Osteoblast (primary cell): ENCODE data around the gene CEP112. TPM values are rescaled to one million over a fixed set of nuclear protein-coding genes. Genes with fewer than 3 reads are reported as not detected.
"Not testable (repeated sequence)": the region's sequence is repeated elsewhere in the genome, so short reads cannot be mapped to it uniquely, and the experiment has no call there.

Source experiments
- DNase-seq: peaks from one replicate; pipeline ENCODE4 v3.0.0; 2011; ENCODE audit warnings: low spot score, mixed read lengths; ENCODE audit not compliant: insufficient read length; ENCODE audit errors: missing footprints
- H2AFZ ChIP-seq: 2 replicates; pipeline ENCODE4 v1.6.0; 2011; ENCODE audit warnings: mild to moderate bottlenecking, low read length
- H3K27ac ChIP-seq: 2 replicates; pipeline ENCODE4 v1.5.1; 2011; ENCODE audit warnings: mild to moderate bottlenecking, low read depth, low read length, moderate library complexity
- H3K27me3 ChIP-seq: 2 replicates; pipeline ENCODE4 v1.6.0; 2012; ENCODE audit warnings: mild to moderate bottlenecking, control low read depth, inconsistent platforms, low read length, moderate library complexity; ENCODE audit not compliant: insufficient read depth
- H3K36me3 ChIP-seq: 2 replicates; pipeline ENCODE4 v1.5.1; 2011; ENCODE audit warnings: mild to moderate bottlenecking, low read length, control low read depth, moderate library complexity; ENCODE audit not compliant: insufficient read depth
- H3K4me1 ChIP-seq: 2 replicates; pipeline ENCODE4 v1.5.1; 2011; ENCODE audit warnings: mild to moderate bottlenecking, low read length, control low read depth, moderate library complexity; ENCODE audit not compliant: insufficient read depth
- H3K4me2 ChIP-seq: 2 replicates; pipeline ENCODE4 v1.6.0; 2011; ENCODE audit warnings: mild to moderate bottlenecking, low read length; ENCODE audit not compliant: insufficient read depth
- H3K4me3 ChIP-seq: fragments of 200-600 bp; sonication (generic); 3 replicates; pipeline ENCODE4 v1.5.1; 2012; ENCODE audit warnings: mild to moderate bottlenecking, low read length, inconsistent platforms; ENCODE audit not compliant: insufficient read depth
- H3K79me2 ChIP-seq: 2 replicates; pipeline ENCODE4 v1.6.0; 2012; ENCODE audit warnings: mild to moderate bottlenecking, low read length, control low read depth, inconsistent platforms; ENCODE audit not compliant: insufficient read depth
- H3K9me3 ChIP-seq: 2 replicates; pipeline ENCODE4 v1.5.1; 2011; ENCODE audit warnings: low read depth, low read length, control low read depth
- H4K20me1 ChIP-seq: 2 replicates; pipeline ENCODE4 v1.6.0; 2012; ENCODE audit warnings: mild to moderate bottlenecking, low read length, control low read depth; ENCODE audit not compliant: insufficient read depth
- CTCF ChIP-seq: IDR thresholded peaks from 2 replicates; pipeline ENCODE4 v1.5.1; 2011; ENCODE audit warnings: mild to moderate bottlenecking, low read depth, low read length, moderate library complexity; ENCODE audit errors: extremely low read depth
- total RNA-seq: library from RNA; depleted of rRNA; stranded (reverse); fragments of >200 nt; gene quantifications from 2 replicates; pipeline ENCODE4 v1.2.3, GENCODE V29; 2012

CEP112 gene
- total RNA-seq, 1 donor, result 8.3 TPM

- Histone ChIP-seq H3K9me3 (no peaks in the 10 kb centered on the region), H3K4me1 (peaks cover 20% of the 10 kb centered on the region), H3K36me3 (no peaks in the 10 kb centered on the region), H2AFZ (no peak overlapping the region), H3K27me3 (no peaks in the 10 kb centered on the region), H3K4me3 (no peak overlapping the region), H4K20me1 (no peaks in the 10 kb centered on the region), H3K79me2 (no peaks in the 10 kb centered on the region), H3K27ac (peak overlapping the region; percentile 86), H3K4me2 (no peak overlapping the region)
- no peak for DNase-seq
- TF ChIP-seq CTCF, result no peak
These were observed 450.2 kb downstream of the CEP112 start for GRCh38 chr17:65741710-65742109.

GRCh38 chr17:65739034-65739433 lies 452.9 kb downstream of the CEP112 start:
- H2AFZ ChIP-seq, result no peak overlapping the region
- H3K36me3 ChIP-seq, result no peaks in the 10 kb centered on the region
- no peak overlapping the region for H3K27ac ChIP-seq
- no peaks in the 10 kb centered on the region for H4K20me1 ChIP-seq
- H3K79me2 ChIP-seq, result no peaks in the 10 kb centered on the region
- no peaks in the 10 kb centered on the region for H3K27me3 ChIP-seq
- no peaks in the 10 kb centered on the region for H3K9me3 ChIP-seq
- H3K4me2 ChIP-seq, result no peak overlapping the region
- TF ChIP-seq CTCF, result no peak
- DNase-seq, result no peak
- no peak overlapping the region for H3K4me3 ChIP-seq
- H3K4me1 ChIP-seq, result peaks cover 20% of the 10 kb centered on the region

GRCh38 chr17:65737451-65737850 lies 454.5 kb downstream of the CEP112 start:
- Histone ChIP-seq H3K4me2 (no peak overlapping the region), H2AFZ (no peak overlapping the region), H4K20me1 (no peaks in the 10 kb centered on the region), H3K27ac (no peak overlapping the region), H3K4me3 (no peak overlapping the region), H3K36me3 (no peaks in the 10 kb centered on the region), H3K9me3 (no peaks in the 10 kb centered on the region), H3K79me2 (no peaks in the 10 kb centered on the region), H3K27me3 (no peaks in the 10 kb centered on the region), H3K4me1 (peaks cover 5% of the 10 kb centered on the region)
- TF ChIP-seq CTCF, result no peak
- DNase-seq, result no peak

GRCh38 chr17:65733314-65733713 lies 458.6 kb downstream of the CEP112 start:
- Histone ChIP-seq H3K4me1 (peaks cover 11% of the 10 kb centered on the region), H4K20me1 (no peaks in the 10 kb centered on the region), H2AFZ (no peak overlapping the region), H3K27ac (no peak overlapping the region), H3K79me2 (no peaks in the 10 kb centered on the region), H3K4me3 (no peak overlapping the region), H3K27me3 (no peaks in the 10 kb centered on the region), H3K4me2 (no peak overlapping the region), H3K36me3 (no peaks in the 10 kb centered on the region), H3K9me3 (no peaks in the 10 kb centered on the region)
- no peak for DNase-seq
- TF ChIP-seq CTCF, result no peak

- not testable (repeated sequence) for H3K27me3 ChIP-seq, H2AFZ ChIP-seq, H3K79me2 ChIP-seq, H4K20me1 ChIP-seq, H3K9me3 ChIP-seq, H3K4me2 ChIP-seq, DNase-seq, H3K4me3 ChIP-seq, H3K27ac ChIP-seq, H3K36me3 ChIP-seq
- peaks cover 11% of the 10 kb centered on the region for H3K4me1 ChIP-seq
These were observed 459.3 kb downstream of the CEP112 start for GRCh38 chr17:65732667-65733066.
